Cardiac septum (tissue), 1 donor: ENCODE results near the gene GPS2. TPM values are rescaled to one million over a fixed set of nuclear protein-coding genes. Genes with fewer than 3 reads are reported as not detected.

Experiments used
- DNase-seq: peaks from one replicate; pipeline ENCODE4 v3.0.0-alpha.2; 2020; ENCODE audit warnings: low spot score
- intact Hi-C: fragments of 100-400 bp; cut with DNase I; formaldehyde crosslinking; loops from one replicate; pipeline ENCODE4 v1.14.0; 2022
- total RNA-seq: library from RNA; stranded (reverse); fragmentation: NEBNext Ultra II Directional; extraction: Animal tissue kit (Norgen Biotek cat#: 25700); gene quantifications from one replicate; pipeline ENCODE4 v1.2.1, GENCODE V29; 2021
- donor health status: DM: no; HTN: no; CAD: no.

The GPS2 gene
- total RNA-seq, 1 donor from 2014 or later = 49.0 TPM

GRCh38 chr17:7304179-7304578 lies 11.0 kb downstream of the GPS2 start:
- no peak for DNase-seq

DNA sequence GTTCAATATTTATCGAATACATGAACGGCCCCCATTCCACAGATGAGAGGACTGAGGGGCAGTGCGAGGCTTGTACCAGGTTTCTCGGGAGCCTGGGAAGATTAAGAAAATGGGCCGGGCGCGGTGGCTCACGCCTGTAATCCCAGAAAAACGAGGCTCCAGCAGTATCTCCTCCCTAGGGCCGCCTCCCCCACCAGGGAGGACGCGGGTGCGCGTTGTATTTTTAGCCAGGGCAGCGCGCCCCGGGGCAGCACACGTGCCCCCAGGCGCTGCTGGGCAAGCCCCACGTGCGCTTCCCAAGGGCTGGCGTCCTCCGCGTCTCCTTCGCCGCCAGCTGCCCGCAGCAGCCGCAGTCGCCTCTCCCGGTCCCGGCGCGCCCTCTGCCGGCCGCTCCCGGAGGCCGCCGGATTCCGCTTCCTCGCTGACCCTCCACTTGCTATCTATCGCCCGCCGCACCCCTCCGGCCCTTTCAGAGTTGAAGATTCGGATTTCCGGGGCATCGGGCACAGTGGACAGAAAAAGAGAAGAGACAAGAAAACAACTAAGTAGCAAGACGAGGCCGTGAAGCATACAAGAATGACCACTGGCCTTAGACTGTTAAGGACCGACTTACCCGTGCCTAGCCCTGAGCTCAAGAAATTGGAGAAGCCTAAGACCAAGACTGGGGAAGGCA lies 18.8 kb downstream of the GPS2 start:
- DNase-seq = peak; percentile 92
- intact Hi-C loops = loop anchor here (1.0 to 5.0 kb wide), 2 partner anchors 16 to 249 kb away; no protein-coding TSS in a partner anchor

More at GRCh38 chr17:7304179-7304578, 11.0 kb downstream of the GPS2 start:
- intact Hi-C loops = no loop called here

DNA sequence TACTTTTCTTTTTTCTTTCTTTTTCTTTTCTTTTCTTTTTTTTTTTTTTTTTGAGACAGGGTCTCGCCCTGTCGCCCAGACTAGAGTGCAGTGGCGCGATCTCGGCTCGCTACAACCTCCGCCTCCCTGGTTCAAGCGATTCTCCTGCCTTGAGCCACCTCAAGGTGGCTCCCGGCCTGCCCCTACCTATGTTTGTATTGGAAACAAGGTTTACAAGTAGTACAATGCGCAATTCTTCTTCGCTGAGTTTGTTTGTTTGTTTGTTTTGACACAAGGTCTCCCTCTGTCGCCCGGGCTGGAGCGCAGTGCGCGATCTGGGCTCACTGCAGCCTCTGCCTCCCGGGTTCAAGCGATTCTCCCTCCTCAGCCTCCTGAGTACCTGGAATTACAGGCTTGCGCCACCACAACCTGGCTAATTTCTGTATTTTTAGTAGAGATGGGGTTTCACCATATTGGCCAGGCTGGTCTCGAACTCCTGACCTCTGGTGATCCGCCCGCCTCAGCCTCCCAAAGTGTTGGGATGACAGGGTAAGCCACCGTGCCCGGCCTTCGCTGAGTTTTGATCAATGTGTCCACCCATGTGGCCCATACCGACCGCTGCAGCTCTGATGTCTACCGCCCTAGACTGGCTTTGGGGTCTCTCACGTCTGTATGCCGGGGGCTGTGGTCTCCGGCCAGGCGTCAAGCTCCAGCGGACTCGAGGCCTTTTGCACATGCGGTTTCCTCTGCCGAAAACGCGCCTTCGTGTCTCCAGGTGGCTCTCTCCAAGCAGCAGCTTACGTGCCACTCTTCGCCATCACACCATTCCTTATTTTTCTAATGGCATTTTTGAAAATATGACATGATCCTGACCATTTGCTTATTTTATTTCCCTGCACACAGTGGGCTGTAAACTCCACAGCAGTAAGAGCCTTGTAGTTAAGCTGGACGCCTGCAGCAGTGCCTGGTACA lies 19.7 kb downstream of the GPS2 start:
- intact Hi-C loops = loop anchor here (1.0 to 5.0 kb wide), 2 partner anchors 15 to 248 kb away; no protein-coding TSS in a partner anchor
- DNase-seq = no peak

- peak; percentile 87 for DNase-seq
- intact Hi-C loops = loop anchor here (5.0 kb wide), 1 partner anchor 247 kb away; no protein-coding TSS in a partner anchor
These were observed 20.5 kb downstream of the GPS2 start, which contains the start of gene YBX2 for GRCh38 chr17:7294614-7295153. Gene YBX2 (minus strand): TSS chr17:7294639. CDS start chr17:7294500, 139 bp downstream.

GRCh38 chr17:7293816-7294613 lies 21.1 kb downstream of the GPS2 start:
- DNase-seq = no peak
- intact Hi-C loops = no loop called here

- intact Hi-C loops = no loop called here
These were observed 22.0 kb downstream of the GPS2 start for GRCh38 chr17:7293159-7293558.

DNA sequence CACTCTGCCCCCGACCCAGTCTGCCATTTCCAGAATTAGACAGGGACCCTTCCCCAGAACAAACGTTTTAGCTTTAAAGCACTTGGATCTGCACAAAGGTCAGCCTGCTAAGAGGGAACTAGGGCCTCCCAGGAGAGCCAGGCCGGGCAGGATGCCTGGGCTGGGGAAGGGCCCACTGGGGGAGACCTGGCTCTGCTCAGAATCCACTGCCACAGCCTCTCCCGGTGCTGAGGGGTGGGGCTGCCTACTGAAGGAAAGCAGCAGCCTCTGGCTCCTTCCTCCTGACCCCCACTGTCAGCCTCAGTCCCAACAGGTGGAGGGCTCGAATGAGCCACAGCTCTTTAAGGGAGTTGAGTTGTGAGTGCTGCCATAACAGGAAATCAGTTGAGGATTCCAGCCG lies 22.4 kb downstream of the GPS2 start:
- no peak for DNase-seq
- intact Hi-C loops = no loop called here

More at GRCh38 chr17:7293159-7293558, 22.0 kb downstream of the GPS2 start:
- DNase-seq = no peak

GRCh38 chr17:7292194-7292593 lies 23.0 kb downstream of the GPS2 start:
- DNase-seq = no peak
- intact Hi-C loops = no loop called here

DNA sequence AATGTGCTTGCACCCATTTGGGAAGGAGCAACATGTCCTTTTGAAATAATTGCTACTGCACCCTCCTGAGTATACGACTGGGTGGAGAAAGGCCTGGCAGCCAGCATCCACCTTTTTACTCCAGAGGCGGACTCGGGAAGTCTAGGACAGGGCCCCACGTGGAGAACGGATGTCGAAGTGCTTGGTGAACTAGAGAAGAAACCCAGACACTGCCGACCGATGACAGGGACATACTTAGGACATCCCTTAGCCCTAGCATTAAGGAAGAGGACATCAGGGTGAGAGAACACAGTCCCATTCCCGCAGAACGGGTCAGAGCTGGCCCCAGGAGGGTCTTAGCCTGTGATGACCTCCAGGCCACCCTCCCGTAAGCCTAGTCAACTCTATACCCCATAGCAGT lies 24.5 kb downstream of the GPS2 start:
- intact Hi-C loops = no loop called here
- no peak for DNase-seq

- no peak for DNase-seq
- intact Hi-C loops = no loop called here
These were observed 25.0 kb downstream of the GPS2 start for GRCh38 chr17:7290166-7290565.

DNA sequence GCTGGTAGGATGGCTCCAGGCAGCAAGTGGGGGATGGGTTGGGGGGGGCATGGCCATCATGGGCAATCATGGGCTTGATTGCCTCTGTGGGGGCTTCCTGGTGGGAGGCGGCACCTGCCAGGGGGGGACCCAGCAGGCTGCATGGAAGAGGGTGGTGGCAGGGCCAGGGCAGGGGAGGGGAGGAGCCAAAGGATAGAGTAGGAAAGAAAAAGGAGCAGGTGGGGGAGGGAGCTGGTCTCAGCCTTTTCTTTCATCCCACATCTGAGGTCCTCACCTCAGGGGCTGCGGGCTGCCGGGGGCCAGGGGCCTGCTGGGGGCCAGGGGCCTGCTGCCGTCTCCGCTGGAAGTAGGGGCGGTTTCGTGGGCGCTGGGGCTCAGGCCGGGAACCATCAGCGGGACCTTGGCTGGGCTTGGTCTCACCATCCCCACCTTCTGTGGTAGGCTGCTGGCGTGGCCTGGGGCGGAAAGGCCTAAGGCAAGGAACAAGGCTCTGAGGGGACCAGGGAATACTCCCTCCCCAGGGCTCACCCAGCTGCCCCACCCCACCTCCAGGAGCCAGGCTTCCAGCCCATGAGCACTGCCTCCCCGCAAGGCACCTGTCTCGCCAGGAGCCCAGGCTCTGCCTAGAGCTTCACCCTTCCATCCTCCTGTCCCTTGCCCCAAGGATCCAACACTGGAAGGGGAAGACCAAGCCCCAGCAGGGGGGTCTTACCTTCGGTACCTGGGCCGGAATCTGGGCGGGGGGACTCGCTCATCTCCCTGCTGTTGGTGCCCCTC lies 25.7 kb downstream of the GPS2 start:
- intact Hi-C loops = no loop called here
- no peak for DNase-seq

DNA sequence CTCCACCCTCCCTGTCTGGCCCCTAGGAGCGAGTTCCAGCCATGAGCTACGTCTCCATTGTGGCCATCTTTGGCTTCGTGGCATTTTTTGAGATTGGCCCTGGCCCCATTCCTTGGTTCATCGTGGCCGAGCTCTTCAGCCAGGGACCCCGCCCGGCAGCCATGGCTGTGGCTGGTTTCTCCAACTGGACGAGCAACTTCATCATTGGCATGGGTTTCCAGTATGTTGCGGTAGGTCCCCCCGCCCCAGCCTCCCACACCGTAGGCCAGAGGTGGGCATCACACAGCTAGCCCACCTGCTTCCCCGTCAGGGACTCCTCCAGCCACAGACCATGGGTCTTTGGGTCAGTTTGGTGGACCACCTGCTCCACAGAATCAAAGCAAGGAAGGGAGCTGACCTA lies 29.5 kb downstream of the GPS2 start:
- intact Hi-C loops = no loop called here
- DNase-seq = peak; percentile 63

DNA sequence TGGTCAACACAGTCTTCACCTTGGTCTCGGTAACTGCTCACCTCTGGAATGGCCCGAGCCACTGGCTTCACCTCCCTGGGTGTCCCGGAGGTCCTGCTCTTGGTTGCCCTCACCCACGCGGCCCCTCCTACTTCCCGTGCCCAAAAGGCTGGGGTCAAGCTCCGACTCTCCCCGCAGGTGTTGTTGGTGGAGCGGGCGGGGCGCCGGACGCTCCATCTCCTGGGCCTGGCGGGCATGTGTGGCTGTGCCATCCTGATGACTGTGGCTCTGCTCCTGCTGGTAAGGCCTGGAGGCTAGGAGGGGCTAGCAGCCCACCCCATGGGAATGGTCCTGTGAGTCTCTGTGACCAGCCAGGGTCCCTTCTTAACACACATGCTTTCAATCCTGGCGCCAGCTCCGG lies 30.2 kb downstream of the GPS2 start:
- intact Hi-C loops = no loop called here
- no peak for DNase-seq

DNA sequence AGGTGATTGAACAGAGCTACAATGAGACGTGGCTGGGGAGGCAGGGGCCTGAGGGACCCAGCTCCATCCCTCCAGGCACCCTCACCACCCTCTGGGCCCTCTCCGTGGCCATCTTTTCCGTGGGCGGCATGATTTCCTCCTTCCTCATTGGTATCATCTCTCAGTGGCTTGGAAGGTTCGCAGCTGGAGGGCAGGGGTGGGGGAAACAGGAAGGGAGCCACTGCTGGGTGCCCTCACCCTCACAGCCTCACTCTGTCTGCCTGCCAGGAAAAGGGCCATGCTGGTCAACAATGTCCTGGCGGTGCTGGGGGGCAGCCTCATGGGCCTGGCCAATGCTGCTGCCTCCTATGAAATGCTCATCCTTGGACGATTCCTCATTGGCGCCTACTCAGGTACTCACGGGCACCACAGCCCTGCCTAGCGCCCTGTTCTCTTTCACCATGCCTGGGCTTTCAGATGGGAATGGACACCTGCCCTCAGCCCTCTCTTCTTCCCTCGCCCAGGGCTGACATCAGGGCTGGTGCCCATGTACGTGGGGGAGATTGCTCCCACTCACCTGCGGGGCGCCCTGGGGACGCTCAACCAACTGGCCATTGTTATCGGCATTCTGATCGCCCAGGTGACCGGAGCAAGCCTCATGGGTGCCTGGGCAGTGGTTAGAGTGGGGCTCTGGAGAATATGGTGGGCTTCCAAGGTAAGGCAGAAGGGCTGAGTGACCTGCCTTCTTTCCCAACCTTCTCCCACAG lies 31.5 kb downstream of the GPS2 start:
- intact Hi-C loops = no loop called here
- no peak for DNase-seq

GRCh38 chr17:7282752-7283321 lies 32.3 kb downstream of the GPS2 start:
- intact Hi-C loops = no loop called here
- no peak for DNase-seq

DNA sequence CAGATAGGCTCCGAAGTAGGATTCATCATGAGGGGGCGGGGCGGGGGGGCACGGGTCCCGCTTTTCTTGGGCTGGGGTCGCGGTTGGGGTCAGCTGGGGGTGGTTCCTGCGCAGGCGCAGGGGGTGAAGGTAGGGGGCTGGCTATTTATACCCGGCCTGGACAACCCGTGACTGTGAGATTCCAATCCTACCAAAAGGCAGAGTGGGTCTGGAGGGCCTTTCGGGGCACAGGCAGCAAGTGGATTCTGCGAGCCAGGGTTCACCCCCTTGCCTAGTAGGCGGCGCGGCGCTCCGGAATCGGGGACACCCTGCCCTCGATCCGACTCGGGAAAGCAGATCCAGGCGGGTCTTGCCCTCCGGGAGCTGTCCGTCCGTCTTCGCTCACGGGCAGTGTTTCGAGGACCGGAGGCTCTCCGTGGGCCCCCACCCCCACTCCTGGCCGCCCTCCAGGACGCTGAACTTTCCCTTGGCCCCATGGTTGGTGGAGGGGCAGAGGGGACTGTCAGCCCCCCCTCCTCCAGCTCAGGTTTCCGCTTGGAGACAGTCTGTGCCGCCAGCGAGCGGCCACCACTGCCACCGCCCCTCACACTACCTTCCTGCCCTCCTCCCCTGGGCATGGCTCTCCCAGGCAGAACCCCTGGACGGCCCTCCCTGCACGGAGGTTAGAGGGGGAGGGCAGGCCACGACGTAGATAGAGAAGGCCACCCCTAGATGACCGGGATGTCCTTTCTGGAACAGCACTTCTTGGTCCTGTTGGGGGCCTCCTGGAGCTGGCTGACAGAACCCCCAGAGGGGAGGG lies 33.0 kb downstream of the GPS2 start:
- intact Hi-C loops = loop anchor here (1.0 to 2.0 kb wide), 2 partner anchors 30 to 71 kb away; partner anchors contain the start of genes ELP5 and KCTD11
- DNase-seq = peak; percentile 84
